K562 (cell line): ENCODE results near the gene SPRR3. TPM values are rescaled to one million over a fixed set of nuclear protein-coding genes. Genes with fewer than 3 reads are reported as not detected.

Experiments
- ATAC-seq: fragments of 200-7000 bp; cut with Tn5 transposase; 3 replicates; pipeline ENCODE4 v1.9.1; 2020; ENCODE audit warnings: moderate library complexity
- BruUV-seq: library from RNA; stranded (reverse); fragments of 400-500 nt; replicated peaks from 2 replicates; lab custom pipeline; 2021; lab: Mats Ljungman, UMichigan
- CTCF ChIA-PET: fragments of 300-600 bp; formaldehyde crosslinking; extraction: SDS; loops from one replicate; lab custom pipeline; 2021; ENCODE audit warnings: low intra/inter-chr PET ratio; lab: Yijun Ruan, JAX
- POLR2A ChIA-PET: fragments of 300-600, 350-650 bp; sonication (Branson Sonifier 250); formaldehyde crosslinking; extraction: SDS; loops from one replicate; lab custom pipeline; 2021; ENCODE audit warnings: antibody characterized with exemption, inconsistent platforms; lab: Yijun Ruan, JAX
- DNase-seq, 4 experiments: peaks; one replicate each; pipeline versions ENCODE4 v3.0.0 to v3.0.0-alpha.2; 2011 to 2018; ENCODE audit warnings: low spot score in 3 of 4, mixed read lengths in 3 of 4; ENCODE audit errors: extremely low read depth in 1 of 4
- FAIRE-seq: peaks from 2 replicates; lab custom pipeline; 2011; peaks lifted over from hg19 to GRCh38; lab: Jason Lieb, UNC
- H2AFZ ChIP-seq: 2 replicates; pipeline ENCODE4 v1.6.0; 2011; ENCODE audit warnings: low read depth, low read length, control low read depth, inconsistent platforms
- H3K27ac ChIP-seq: fragments of 200-600 bp; 3 replicates; pipeline ENCODE4 v1.8.0; 2011; ENCODE audit warnings: low read depth, mild to moderate bottlenecking, control low read depth, inconsistent platforms, low read length, moderate library complexity, mixed read lengths; ENCODE audit errors: extremely low read depth
- H3K27me3 ChIP-seq, 2 experiments: fragments of 300-600 bp in 1 of 2; 2 replicates in 1 of 2; 3 replicates in 1 of 2; pipeline versions ENCODE4 v1.6.0 to v1.8.0; 2011; ENCODE audit warnings: inconsistent platforms in 2 of 2, low read length in 2 of 2, mild to moderate bottlenecking in 1 of 2, mixed read lengths in 1 of 2, moderate library complexity in 1 of 2; ENCODE audit not compliant: control insufficient read depth in 2 of 2, insufficient read depth in 2 of 2
- H3K36me3 ChIP-seq: fragments of 300-600 bp; 3 replicates; pipeline ENCODE4 v1.8.0; 2011; ENCODE audit warnings: mild to moderate bottlenecking, low read length, inconsistent platforms; ENCODE audit not compliant: control insufficient read depth, insufficient read depth
- H3K4me1 ChIP-seq, 2 experiments: fragments of 200-600 bp in 1 of 2; replicated peaks in 1 of 2; 2 replicates in 1 of 2; 3 replicates in 1 of 2; pipeline versions ENCODE4 v1.5.1 to v1.8.0; 2011; ENCODE audit warnings: inconsistent platforms in 2 of 2, low read length in 2 of 2, mild to moderate bottlenecking in 1 of 2, mixed read lengths in 1 of 2, moderate library complexity in 1 of 2; ENCODE audit not compliant: control insufficient read depth in 2 of 2, insufficient read depth in 2 of 2
- H3K4me2 ChIP-seq: 2 replicates; pipeline ENCODE4 v1.6.1; 2011; ENCODE audit warnings: low read length, control low read depth, inconsistent platforms, mixed read lengths; ENCODE audit not compliant: insufficient read depth
- H3K4me3 ChIP-seq: fragments of 200-600 bp; sonication (generic), shearing (Covaris generic); 2 replicates; pipeline ENCODE4 v1.5.1; 2016; ENCODE audit warnings: control low read depth, inconsistent platforms
- H3K79me2 ChIP-seq: fragments of 200-600 bp; 3 replicates; pipeline ENCODE4 v1.8.0; 2011; ENCODE audit warnings: low read length, inconsistent platforms; ENCODE audit not compliant: control insufficient read depth, insufficient read depth
- H3K9ac ChIP-seq, 2 experiments: 2 replicates each; pipeline versions ENCODE4 v1.6.0 to v1.6.1; 2011; ENCODE audit warnings: low read depth in 2 of 2, low read length in 2 of 2, control low read depth in 1 of 2, inconsistent platforms in 1 of 2, mild to moderate bottlenecking in 1 of 2, mixed read lengths in 1 of 2; ENCODE audit not compliant: insufficient read depth in 1 of 2
- H3K9me1 ChIP-seq: one replicate; pipeline ENCODE4 v1.6.0; 2011; ENCODE audit warnings: inconsistent platforms, mild to moderate bottlenecking, low read length, moderate library complexity; ENCODE audit not compliant: control insufficient read depth, insufficient read depth
- H3K9me3 ChIP-seq: replicated peaks from 2 replicates; pipeline ENCODE4 v1.5.1; 2011; ENCODE audit warnings: low read depth, low read length, inconsistent platforms; ENCODE audit not compliant: control insufficient read depth, insufficient read depth
- H4K20me1 ChIP-seq: replicated peaks from 2 replicates; pipeline ENCODE4 v1.6.1; 2011; ENCODE audit warnings: low read length, inconsistent platforms, mixed read lengths; ENCODE audit not compliant: control insufficient read depth, insufficient read depth
- BRF1 ChIP-seq: IDR thresholded peaks from 3 replicates; pipeline ENCODE4 v1.6.1; 2011; ENCODE audit warnings: borderline replicate concordance, mild to moderate bottlenecking; ENCODE audit not compliant: insufficient read length; ENCODE audit errors: extremely low read depth
- CREB3 ChIP-seq: fragments of 450-650 bp; conservative IDR thresholded peaks from 2 replicates; pipeline ENCODE4 v1.6.1; 2016; ENCODE audit warnings: missing genetic modification characterization, low read depth, mild to moderate bottlenecking, missing compliant biosample characterization, moderate library complexity
- KLF13 ChIP-seq: fragments of 450-650 bp; IDR thresholded peaks from 2 replicates; pipeline ENCODE4 v1.6.1; 2016; ENCODE audit warnings: missing genetic modification characterization, low read depth, mild to moderate bottlenecking, missing compliant biosample characterization, moderate library complexity, borderline replicate concordance
- MYBL2 ChIP-seq, 2 experiments: fragments of 450-650 bp in 1 of 2; sonication (generic) in 1 of 2; formaldehyde crosslinking in 1 of 2; IDR thresholded peaks; 2 replicates each; pipeline versions ENCODE4 v1.6.1 to v1.8.1; 2017 to 2022; ENCODE audit warnings: borderline replicate concordance in 1 of 2, inconsistent platforms in 1 of 2, low read depth in 1 of 2, mild to moderate bottlenecking in 1 of 2, missing genetic modification reagents in 1 of 2, moderate library complexity in 1 of 2
- NFYB ChIP-seq: IDR thresholded peaks from 2 replicates; pipeline ENCODE4 v1.6.1; 2011; ENCODE audit warnings: mild to moderate bottlenecking, moderate library complexity; ENCODE audit not compliant: insufficient read length; ENCODE audit errors: extremely low read depth
- POLR2AphosphoS5 ChIP-seq: IDR thresholded peaks from 2 replicates; pipeline ENCODE4 v1.6.1; 2011; ENCODE audit warnings: mild to moderate bottlenecking, low read depth, low read length, moderate library complexity; ENCODE audit not compliant: control insufficient read depth, insufficient read depth
- RBM15 ChIP-seq: fragments of 200-400 bp; formaldehyde crosslinking; IDR thresholded peaks from 2 replicates; pipeline ENCODE4 v1.6.1; 2018; ENCODE audit warnings: mild to moderate bottlenecking, low read length, moderate library complexity; ENCODE audit not compliant: insufficient read depth
- RNF219 ChIP-seq: fragments of 250-450 bp; sonication (Bioruptor Pico); IDR thresholded peaks from 2 replicates; pipeline ENCODE4 v1.5.0; 2022; ENCODE audit warnings: mild to moderate bottlenecking
- SRF ChIP-seq, 2 experiments: fragments of 250-450, 450-650 bp in 1 of 2; sonication (Bioruptor Pico) in 1 of 2; sonication (generic) in 1 of 2; formaldehyde crosslinking; IDR thresholded peaks; 2 replicates each; pipeline versions ENCODE4 v1.5.0 to v1.5.1; 2020 to 2022; ENCODE audit warnings: mild to moderate bottlenecking in 1 of 2, missing genetic modification reagents in 1 of 2
- STAT5A ChIP-seq: IDR thresholded peaks from 2 replicates; pipeline ENCODE4 v1.6.1; 2012; ENCODE audit warnings: low read length, inconsistent platforms, borderline replicate concordance
- UBTF ChIP-seq, 2 experiments: IDR thresholded peaks; 2 replicates each; pipeline ENCODE4 v1.6.1; 2012; ENCODE audit warnings: improper control_type of control experiment in 2 of 2, low read depth in 2 of 2, low read length in 2 of 2, borderline replicate concordance in 1 of 2
- ZBTB7A ChIP-seq: IDR thresholded peaks from 2 replicates; pipeline ENCODE4 v1.6.1; 2011; ENCODE audit warnings: low read depth, mild to moderate bottlenecking, low read length, moderate library complexity, borderline replicate concordance; ENCODE audit not compliant: control insufficient read depth
- ZNF655 ChIP-seq: fragments of 250-450 bp; sonication (Bioruptor Pico); IDR thresholded peaks from 2 replicates; pipeline ENCODE4 v1.5.0; 2021
- ZNF699 ChIP-seq: fragments of 250-450 bp; sonication (Bioruptor Pico); IDR thresholded peaks from 2 replicates; pipeline ENCODE4 v1.8.0; 2021; ENCODE audit warnings: mild to moderate bottlenecking, moderate library complexity; ENCODE audit not compliant: insufficient replicate concordance
- WGBS: fragments of 100-300 bp; shearing (Covaris generic); methylation state at CpG from one replicate; pipeline ENCODE4 v1.1.6; 2016; ENCODE audit warnings: low coverage, mixed read lengths; ENCODE audit not compliant: insufficient coverage; ENCODE audit errors: missing lambda C conversion rate; 5-methylcytosine and 5-hydroxymethylcytosine counted together
- in situ Hi-C: fragments of 300-500 bp; cut with MboI; formaldehyde crosslinking; loops from 4 replicates; pipeline ENCODE4 v1.15.0; 2018; ENCODE audit warnings: inconsistent platforms, mixed read lengths
- intact Hi-C: fragments of 100-400 bp; cut with micrococcal nuclease; formaldehyde crosslinking; loops from 2 replicates; pipeline ENCODE4 v1.14.2; 2022
- polyA plus RNA-seq, 8 experiments: library from polyadenylated mRNA; depleted of rRNA in 4 of 8; stranded (reverse) in 5 of 8; unstranded in 3 of 8; fragments of >200 nt; fragmentation: Nextera tagmentation in 2 of 8; fragmentation: Illumina TruSeq in 1 of 8; extraction: Ambion mirVana in 2 of 8; extraction: Trizol in 1 of 8; gene quantifications; 2 replicates each; pipeline versions ENCODE4 v1.2.1 to v1.2.3, GENCODE V29; 2011 to 2014; ENCODE audit warnings: inconsistent platforms in 1 of 8, missing spikeins in 1 of 8
- total RNA-seq, 7 experiments: library from RNA; depleted of rRNA in 6 of 7; stranded (reverse); fragments of >200 nt in 6 of 7; fragmentation: Illumina TruSeq in 2 of 7; extraction: Trizol in 2 of 7; gene quantifications; 2 replicates each; pipeline versions ENCODE4 v1.2.1 to v1.2.3, GENCODE V29; 2011 to 2021; ENCODE audit warnings: low replicate concordance in 1 of 7

SPRR3 gene
- total and polyA plus RNA-seq, 9 of the 15 experiments (the other 6 are each of a cell fraction or from before 2014, with no cell fraction given): not detected

- no peak overlapping the region for H3K27ac ChIP-seq
- ATAC-seq: no peak
- no peak overlapping the region for H3K4me3 ChIP-seq
- no peaks in the 10 kb centered on the region for H3K9me3 ChIP-seq
- no peaks in the 10 kb centered on the region for H4K20me1 ChIP-seq
- no TSS peak for BruUV-seq
- CTCF ChIA-PET: no interaction called here
- FAIRE-seq: no peak
- POLR2A ChIA-PET: no interaction called here
- H3K4me1 ChIP-seq: no peaks in the 10 kb centered on the region
- 3% methylated on average over 3 of the region's 3 CpGs for WGBS
- H3K79me2 ChIP-seq: no peaks in the 10 kb centered on the region
- H2AFZ ChIP-seq: no peak overlapping the region
- H3K36me3 ChIP-seq: no peaks in the 10 kb centered on the region
- peaks cover 7 to 29% of the 10 kb centered on the region in 2 experiments; a peak in 4 of 5 replicates for H3K27me3 ChIP-seq
- no peak overlapping the region; a peak in 1 of 4 replicates for H3K9ac ChIP-seq
- in situ Hi-C loops: loop anchor here (25.0 kb wide), 1 partner anchor 230 kb away; no protein-coding TSS in a partner anchor
- DNase-seq: no peak
- H3K4me2 ChIP-seq: no peak overlapping the region
- no peaks in the 10 kb centered on the region for H3K9me1 ChIP-seq
- intact Hi-C loops: no loop called here
- TF ChIP-seq NFYB (no peak), ZBTB7A (no peak), UBTF (IDR thresholded peaks at IDR 0.05; ENCODE audit: borderline replicate concordance in 1 of 2, low read depth in 2 of 2, low read length in 2 of 2) (no peak), SRF (CRISPR knock-in tag; IDR thresholded peaks at IDR 0.05) (no peak), POLR2AphosphoS5 (no peak), RBM15 (no peak), STAT5A (no peak), ZNF699 (CRISPR knock-in tag) (no peak), CREB3 (no peak), RNF219 (CRISPR knock-in tag) (no peak), MYBL2 (IDR thresholded peaks at IDR 0.05; ENCODE audit: low read depth) (no peak), MYBL2 (CRISPR knock-in tag; IDR thresholded peaks at IDR 0.05; ENCODE audit: borderline replicate concordance) (no peak), BRF1 (no peak), ZNF655 (no peak), KLF13 (no peak)
These were observed 44.0 kb upstream of the SPRR3 start for GRCh38 chr1:152957561-152957960.
